Measurements from ENCODE around the gene PSAT1.
A peak's percentile ranks its signal among the peaks of the same experiment; 100 is the strongest.

PSAT1 gene

GRCh38 chr9:78326564-78326963 is 29.6 kb downstream of the PSAT1 start:
- no peak for DNase-seq (ENCODE audit: low read depth in 1 of 2, low spot score in 1 of 2)
- TF ChIP-seq JUND (IDR thresholded peaks at IDR 0.05; ENCODE audit: low read depth) = no peak
- in situ Hi-C loops (cut with HindIII; ENCODE audit: low pct_unique_long_range_greater_than_20kb, low sequenced_read_pairs) = no loop called here

GRCh38 chr9:78332381-78332780 is 35.5 kb downstream of the PSAT1 start:
- in situ Hi-C loops (cut with HindIII; ENCODE audit: low pct_unique_long_range_greater_than_20kb, low sequenced_read_pairs) = no loop called here
- no peak for DNase-seq (ENCODE audit: low read depth in 1 of 2, low spot score in 1 of 2)
- no peak for TF ChIP-seq JUND (IDR thresholded peaks at IDR 0.05; ENCODE audit: low read depth)

- no peak for TF ChIP-seq JUND (IDR thresholded peaks at IDR 0.05; ENCODE audit: low read depth)
- DNase-seq (ENCODE audit: low read depth in 1 of 2, low spot score in 1 of 2) = no peak
- in situ Hi-C loops (cut with HindIII; ENCODE audit: low pct_unique_long_range_greater_than_20kb, low sequenced_read_pairs) = no loop called here
Observed at GRCh38 chr9:78348848-78349247, 51.9 kb downstream of the PSAT1 start.

GRCh38 chr9:78351816-78352215 is 54.9 kb downstream of the PSAT1 start:
- in situ Hi-C loops (cut with HindIII; ENCODE audit: low pct_unique_long_range_greater_than_20kb, low sequenced_read_pairs) = no loop called here
- TF ChIP-seq JUND (IDR thresholded peaks at IDR 0.05; ENCODE audit: low read depth) = no peak
- DNase-seq (ENCODE audit: low read depth in 1 of 2, low spot score in 1 of 2) = no peak

GRCh38 chr9:78354324-78354973 is 57.5 kb downstream of the PSAT1 start:
- DNase-seq (ENCODE audit: low read depth in 1 of 2, low spot score in 1 of 2) = peak in 1 of 2 experiments; percentile 13
- TF ChIP-seq JUND (IDR thresholded peaks at IDR 0.05; ENCODE audit: low read depth) = no peak
- in situ Hi-C loops (cut with HindIII; ENCODE audit: low pct_unique_long_range_greater_than_20kb, low sequenced_read_pairs) = no loop called here

GRCh38 chr9:78354989-78355388 is 58.1 kb downstream of the PSAT1 start:
- no peak for DNase-seq (ENCODE audit: low read depth in 1 of 2, low spot score in 1 of 2)
- TF ChIP-seq JUND (IDR thresholded peaks at IDR 0.05; ENCODE audit: low read depth) = no peak
- in situ Hi-C loops (cut with HindIII; ENCODE audit: low pct_unique_long_range_greater_than_20kb, low sequenced_read_pairs) = no loop called here

- in situ Hi-C loops (cut with HindIII; ENCODE audit: low pct_unique_long_range_greater_than_20kb, low sequenced_read_pairs) = no loop called here
- DNase-seq (ENCODE audit: low read depth in 1 of 2, low spot score in 1 of 2) = no peak
- no peak for TF ChIP-seq JUND (IDR thresholded peaks at IDR 0.05; ENCODE audit: low read depth)
Observed at GRCh38 chr9:78356634-78357033, 59.7 kb downstream of the PSAT1 start.

GRCh38 chr9:78357165-78357873 is 60.4 kb downstream of the PSAT1 start:
- in situ Hi-C loops (cut with HindIII; ENCODE audit: low pct_unique_long_range_greater_than_20kb, low sequenced_read_pairs) = no loop called here
- TF ChIP-seq JUND (IDR thresholded peaks at IDR 0.05; ENCODE audit: low read depth) = no peak
- no peak for DNase-seq (ENCODE audit: low read depth in 1 of 2, low spot score in 1 of 2)

GRCh38 chr9:78358329-78359051 is 61.6 kb downstream of the PSAT1 start:
- DNase-seq (ENCODE audit: low read depth in 1 of 2, low spot score in 1 of 2) = no peak
- in situ Hi-C loops (cut with HindIII; ENCODE audit: low pct_unique_long_range_greater_than_20kb, low sequenced_read_pairs) = no loop called here
- TF ChIP-seq JUND (IDR thresholded peaks at IDR 0.05; ENCODE audit: low read depth) = no peak

GRCh38 chr9:78363221-78363620 is 66.3 kb downstream of the PSAT1 start:
- DNase-seq (ENCODE audit: low read depth in 1 of 2, low spot score in 1 of 2) = no peak
- no peak for TF ChIP-seq JUND (IDR thresholded peaks at IDR 0.05; ENCODE audit: low read depth)
- in situ Hi-C loops (cut with HindIII; ENCODE audit: low pct_unique_long_range_greater_than_20kb, low sequenced_read_pairs) = no loop called here

- no peak for TF ChIP-seq JUND (IDR thresholded peaks at IDR 0.05; ENCODE audit: low read depth)
- DNase-seq (ENCODE audit: low read depth in 1 of 2, low spot score in 1 of 2) = peak in 1 of 2 experiments; percentile 22
- in situ Hi-C loops (cut with HindIII; ENCODE audit: low pct_unique_long_range_greater_than_20kb, low sequenced_read_pairs) = no loop called here
Observed at GRCh38 chr9:78365748-78366697, 69.1 kb downstream of the PSAT1 start.

GRCh38 chr9:78366827-78367226 is 69.9 kb downstream of the PSAT1 start:
- TF ChIP-seq JUND (IDR thresholded peaks at IDR 0.05; ENCODE audit: low read depth) = no peak
- in situ Hi-C loops (cut with HindIII; ENCODE audit: low pct_unique_long_range_greater_than_20kb, low sequenced_read_pairs) = no loop called here
- DNase-seq (ENCODE audit: low read depth in 1 of 2, low spot score in 1 of 2) = no peak
